Loucy (cell line): ENCODE data around the gene TRRAP.

ENCODE experiments used
- H2AFZ ChIP-seq: fragments of 200-600 bp; sonication (generic); 2 replicates; pipeline ENCODE4 v1.6.0; 2016; ENCODE audit warnings: antibody characterized with exemption, mild to moderate bottlenecking, low read length, moderate library complexity
- H3F3A ChIP-seq: fragments of 200-600 bp; 2 replicates; pipeline ENCODE4 v1.6.0; 2016; ENCODE audit warnings: antibody characterized with exemption, low read depth, mild to moderate bottlenecking
- H3K27me3 ChIP-seq: fragments of 200-600 bp; sonication (generic); 2 replicates; pipeline ENCODE4 v1.6.1; 2014; ENCODE audit warnings: low read length, mild to moderate bottlenecking; ENCODE audit not compliant: insufficient read depth, poor library complexity, severe bottlenecking
- H3K36me3 ChIP-seq: fragments of 200-600 bp; sonication (generic); 2 replicates; pipeline ENCODE4 v1.6.1; 2016; ENCODE audit warnings: low read length; ENCODE audit not compliant: insufficient read depth
- H3K4me1 ChIP-seq: fragments of 200-600 bp; sonication (generic); 2 replicates; pipeline ENCODE4 v1.5.1; 2014; ENCODE audit warnings: low read length, mild to moderate bottlenecking; ENCODE audit not compliant: insufficient read depth, poor library complexity, severe bottlenecking
- H3K4me2 ChIP-seq: fragments of 200-600 bp; sonication (generic); 2 replicates; pipeline ENCODE4 v1.6.0; 2014; ENCODE audit warnings: antibody characterized with exemption, low read length, low read depth, mild to moderate bottlenecking; ENCODE audit not compliant: poor library complexity, severe bottlenecking
- H3K4me3 ChIP-seq: fragments of 200-600 bp; sonication (generic); 2 replicates; pipeline ENCODE4 v1.5.1; 2014; ENCODE audit warnings: low read length, mild to moderate bottlenecking, mixed read lengths; ENCODE audit not compliant: poor library complexity, severe bottlenecking
- H3K79me2 ChIP-seq: fragments of 200-600 bp; sonication (generic); 2 replicates; pipeline ENCODE4 v1.6.1; 2014; ENCODE audit warnings: low read length; ENCODE audit not compliant: insufficient read depth
- H3K9ac ChIP-seq: fragments of 200-600 bp; sonication (generic); 2 replicates; pipeline ENCODE4 v1.6.0; 2014; ENCODE audit warnings: mild to moderate bottlenecking, low read depth, low read length, moderate library complexity; ENCODE audit not compliant: poor library complexity, severe bottlenecking
- H3K9me2 ChIP-seq: fragments of 200-600 bp; sonication (generic); replicated peaks from 2 replicates; pipeline ENCODE4 v1.6.1; 2016; ENCODE audit warnings: low read depth, low read length, mixed read lengths
- H3K9me3 ChIP-seq: fragments of 200-600 bp; sonication (generic); 2 replicates; pipeline ENCODE4 v1.6.1; 2014; ENCODE audit warnings: mild to moderate bottlenecking, antibody characterized with exemption, low read length, low read depth; ENCODE audit not compliant: insufficient read depth
- H4K20me1 ChIP-seq: fragments of 200-600 bp; sonication (generic); 2 replicates; pipeline ENCODE4 v1.6.0; 2014; ENCODE audit warnings: antibody characterized with exemption, low read length, mild to moderate bottlenecking; ENCODE audit not compliant: insufficient read depth, poor library complexity, severe bottlenecking
- CTCF ChIP-seq: fragments of 200-600 bp; sonication (generic); conservative IDR thresholded peaks from 2 replicates; pipeline ENCODE4 v1.5.1; 2014; ENCODE audit warnings: mild to moderate bottlenecking, antibody characterized with exemption, low read length
- EZH2phosphoT487 ChIP-seq: fragments of 200-600 bp; IDR thresholded peaks from 2 replicates; pipeline ENCODE4 v1.6.1; 2018; ENCODE audit warnings: antibody characterized with exemption, mild to moderate bottlenecking, moderate library complexity, borderline replicate concordance

Gene TRRAP

GRCh38 chr7:98866351-98866750, 12.0 kb upstream of the TRRAP start:
- no peak overlapping the region for H3K4me3 ChIP-seq
- no peaks in the 10 kb centered on the region for H3K27me3 ChIP-seq
- H3K9ac ChIP-seq: no peak overlapping the region
- H3K4me2 ChIP-seq: no peak overlapping the region
- no peaks in the 10 kb centered on the region for H3K79me2 ChIP-seq
- no peaks in the 10 kb centered on the region for H4K20me1 ChIP-seq
- no peak overlapping the region for H2AFZ ChIP-seq
- H3K9me3 ChIP-seq: no peaks in the 10 kb centered on the region
- no peaks in the 10 kb centered on the region for H3K36me3 ChIP-seq
- TF ChIP-seq CTCF (no peak), EZH2phosphoT487 (no peak)
- no peaks in the 10 kb centered on the region for H3F3A ChIP-seq
- H3K4me1 ChIP-seq: no peaks in the 10 kb centered on the region
- H3K9me2 ChIP-seq: no peaks in the 10 kb centered on the region

GRCh38 chr7:98866765-98867164, 11.6 kb upstream of the TRRAP start:
- Histone ChIP-seq H3K9ac (no peak overlapping the region), H3K4me1 (no peaks in the 10 kb centered on the region), H3F3A (no peaks in the 10 kb centered on the region), H3K9me2 (no peaks in the 10 kb centered on the region), H3K27me3 (no peaks in the 10 kb centered on the region), H3K4me2 (no peak overlapping the region), H4K20me1 (no peaks in the 10 kb centered on the region), H2AFZ (no peak overlapping the region), H3K79me2 (no peaks in the 10 kb centered on the region), H3K9me3 (no peaks in the 10 kb centered on the region), H3K36me3 (no peaks in the 10 kb centered on the region), H3K4me3 (no peak overlapping the region)
- TF ChIP-seq EZH2phosphoT487: no peak
- TF ChIP-seq CTCF: no peak

GRCh38 chr7:98868450-98868849, 9.9 kb upstream of the TRRAP start:
- Histone ChIP-seq H3K79me2 (no peaks in the 10 kb centered on the region), H3K4me2 (no peak overlapping the region), H2AFZ (no peak overlapping the region), H3K9me2 (no peaks in the 10 kb centered on the region), H3K36me3 (no peaks in the 10 kb centered on the region), H3F3A (no peaks in the 10 kb centered on the region), H3K4me1 (no peaks in the 10 kb centered on the region), H4K20me1 (no peaks in the 10 kb centered on the region), H3K4me3 (no peak overlapping the region), H3K9me3 (no peaks in the 10 kb centered on the region), H3K27me3 (no peaks in the 10 kb centered on the region), H3K9ac (no peak overlapping the region)
- TF ChIP-seq CTCF (no peak), EZH2phosphoT487 (no peak)
